B cell (primary cell): ENCODE data around the gene ZNF79. TPM values are rescaled to one million over a fixed set of nuclear protein-coding genes. Genes with fewer than 3 reads are reported as not detected.

Experiments
- ATAC-seq: fragments of 200-7000 bp; cut with Tn5 transposase; one replicate; pipeline ENCODE4 v1.10.0; 2021; ENCODE audit warnings: low read depth, mild to moderate bottlenecking, moderate number of reproducible peaks, moderate library complexity
- CTCF ChIA-PET: fragments of 350-600 bp; sonication (Branson Sonifier 250); formaldehyde crosslinking; loops from one replicate; lab custom pipeline; 2021; ENCODE audit warnings: antibody characterized with exemption, inconsistent platforms; lab: Charles Lee
- POLR2A ChIA-PET: fragments of 350-600 bp; sonication (Branson Sonifier 250); formaldehyde crosslinking; loops from one replicate; lab custom pipeline; 2021; ENCODE audit warnings: antibody characterized with exemption; lab: Charles Lee
- DNase-seq: peaks from one replicate; pipeline ENCODE4 v3.0.0; 2013
- H2AFZ ChIP-seq: 2 replicates; pipeline ENCODE4 v1.6.1; 2012; ENCODE audit warnings: mild to moderate bottlenecking, low read depth, low read length; ENCODE audit not compliant: insufficient read depth, poor library complexity, severe bottlenecking
- H3K27ac ChIP-seq, 2 donors: 1 replicate in 1 of 2; 2 replicates in 1 of 2; pipeline ENCODE4 v1.5.1; 2012 to 2013; ENCODE audit warnings: low read length in 2 of 2, mild to moderate bottlenecking in 2 of 2, moderate library complexity in 1 of 2
- H3K27me3 ChIP-seq, 4 experiments: fragments of 200-600 bp in 1 of 4; sonication (generic) in 1 of 4; replicated peaks in 1 of 4; 1 replicate in 2 of 4; 2 replicates in 2 of 4; pipeline versions ENCODE4 v1.6.1 to v1.7.0; 2013 to 2016; ENCODE audit warnings: low read length in 3 of 4, mild to moderate bottlenecking in 2 of 4, mixed read lengths in 1 of 4, moderate library complexity in 1 of 4; ENCODE audit not compliant: insufficient read depth in 4 of 4, control insufficient read depth in 3 of 4; ENCODE audit errors: control extremely low read depth in 1 of 4
- H3K36me3 ChIP-seq, 2 experiments: replicated peaks in 1 of 2; 1 replicate in 1 of 2; 2 replicates in 1 of 2; pipeline versions ENCODE4 v1.6.1 to v1.7.1; 2013; ENCODE audit warnings: low read length in 1 of 2; ENCODE audit not compliant: insufficient read depth in 2 of 2, control insufficient read depth in 1 of 2; ENCODE audit errors: control extremely low read depth in 1 of 2, extremely low read depth in 1 of 2
- H3K4me1 ChIP-seq, 2 donors: fragments of 200-600 bp in 1 of 2; sonication (generic) in 1 of 2; 1 replicate in 1 of 2; 2 replicates in 1 of 2; pipeline versions ENCODE4 v1.5.1 to v1.6.1; 2013 to 2017; ENCODE audit warnings: low read length in 2 of 2; ENCODE audit not compliant: control insufficient read depth in 2 of 2, insufficient read depth in 2 of 2
- H3K4me2 ChIP-seq: replicated peaks from 2 replicates; pipeline ENCODE3; 2012; ENCODE audit warnings: mild to moderate bottlenecking, low read depth, low read length; ENCODE audit not compliant: poor library complexity, severe bottlenecking
- H3K4me3 ChIP-seq, 5 experiments: fragments of 200-600 bp in 1 of 5; sonication (generic) in 1 of 5; 1 replicate in 3 of 5; 2 replicates in 2 of 5; pipeline versions ENCODE4 v1.5.1 to v1.7.0; 2011 to 2016; ENCODE audit warnings: low read length in 4 of 5, mild to moderate bottlenecking in 4 of 5, low read depth in 2 of 5, control low read depth in 1 of 5, moderate library complexity in 1 of 5; ENCODE audit not compliant: insufficient read depth in 1 of 5; ENCODE audit errors: control extremely low read depth in 1 of 5, extremely low read depth in 1 of 5
- H3K79me2 ChIP-seq: fragments of 200-600 bp; sonication (generic); one replicate; pipeline ENCODE4 v1.6.0; 2016; ENCODE audit warnings: low read length; ENCODE audit not compliant: control insufficient read depth, insufficient read depth
- H3K9ac ChIP-seq: fragments of 200-600 bp; sonication (generic); 2 replicates; pipeline ENCODE4 v1.6.1; 2017; ENCODE audit warnings: mild to moderate bottlenecking, low read length, moderate library complexity
- H3K9me3 ChIP-seq, 3 donors: one replicate each; pipeline versions ENCODE4 v1.6.1 to v1.7.1; 2013; ENCODE audit warnings: low read length in 2 of 3; ENCODE audit not compliant: control insufficient read depth in 2 of 3, insufficient read depth in 1 of 3; ENCODE audit errors: control extremely low read depth in 1 of 3
- H4K20me1 ChIP-seq: 2 replicates; pipeline ENCODE4 v1.6.0; 2012; ENCODE audit warnings: mild to moderate bottlenecking, low read length; ENCODE audit not compliant: insufficient read depth, control insufficient read depth, poor library complexity, severe bottlenecking
- H3K27ac Mint-ChIP-seq: one replicate; pipeline ENCODE4 v1.8.0; 2021; ENCODE audit warnings: mixed read lengths
- H3K27me3 Mint-ChIP-seq: one replicate; pipeline ENCODE4 v1.8.0; 2021; ENCODE audit warnings: mixed read lengths
- H3K4me1 Mint-ChIP-seq: one replicate; pipeline ENCODE4 v1.8.0; 2021; ENCODE audit warnings: mixed read lengths
- H3K4me3 Mint-ChIP-seq: one replicate; pipeline ENCODE4 v1.8.0; 2021; ENCODE audit warnings: mixed read lengths
- H3K9me3 Mint-ChIP-seq: one replicate; pipeline ENCODE4 v1.8.0; 2022; ENCODE audit warnings: mixed read lengths; ENCODE audit not compliant: insufficient read depth
- CTCF ChIP-seq: fragments of 200-600 bp; IDR thresholded peaks from one replicate; pipeline ENCODE4 v1.8.0; 2022; ENCODE audit warnings: antibody characterized with exemption, mild to moderate bottlenecking
- EZH2 ChIP-seq: IDR thresholded peaks from 2 replicates; pipeline ENCODE4 v1.6.1; 2012; ENCODE audit warnings: borderline replicate concordance, low read depth, mild to moderate bottlenecking, moderate library complexity, low read length; ENCODE audit not compliant: insufficient read depth, poor library complexity, severe bottlenecking
- WGBS: methylation state at CpG from one replicate; pipeline ENCODE4 v1.1.5; 2013; ENCODE audit warnings: missing lambda C conversion rate; ENCODE audit not compliant: insufficient coverage; 5-methylcytosine and 5-hydroxymethylcytosine counted together
- intact Hi-C: fragments of 100-400 bp; cut with micrococcal nuclease; formaldehyde crosslinking; loops from one replicate; pipeline ENCODE4 v1.10.0; 2022
- polyA plus RNA-seq: library from polyadenylated mRNA; depleted of rRNA; stranded (reverse); fragments of >200 nt; gene quantifications from 2 replicates; pipeline ENCODE4 v1.2.3, GENCODE V29; 2012
- total RNA-seq, 2 donors: library from RNA; stranded (reverse); fragments of 120-200 nt in 1 of 2; gene quantifications; 1 replicate in 1 of 2; 2 replicates in 1 of 2; pipeline versions ENCODE4 v1.2.3 to v1.2.4, GENCODE V29; 2013 to 2022

The ZNF79 gene
- total and polyA plus RNA-seq, 2 donors (not counting 1 experiment from before 2014, with no cell fraction given) = 4.8 to 16.1 TPM

- Histone ChIP-seq H4K20me1 (no peaks in the 10 kb centered on the region), H3K4me2 (no peak overlapping the region), H3K36me3 (peaks cover 0 to 32% of the 10 kb centered on the region in 2 experiments), H3K9ac (no peak overlapping the region), H3K79me2 (no peaks in the 10 kb centered on the region), H3K9me3 (no peaks in the 10 kb centered on the region), H3K27ac (no peak overlapping the region), H3K27me3 (no peaks in the 10 kb centered on the region), H3K4me3 (no peak overlapping the region), H2AFZ (no peak overlapping the region), H3K4me1 (no peaks in the 10 kb centered on the region)
- no peak for ATAC-seq
- ChIA-PET CTCF (no interaction called here), POLR2A (no interaction called here)
- peak; percentile 2 for DNase-seq
- intact Hi-C loops = no loop called here
- 90% methylated on average over 2 of the region's 5 CpGs for WGBS
- Mint-ChIP-seq H3K4me1 (no peaks in the 10 kb centered on the region), H3K4me3 (no peak overlapping the region), H3K27me3 (no peaks in the 10 kb centered on the region), H3K9me3 (no peaks in the 10 kb centered on the region), H3K27ac (no peak overlapping the region)
- TF ChIP-seq CTCF (no peak), EZH2 (no peak)
These were observed 50.4 kb downstream of the ZNF79 start for GRCh38 chr9:127474592-127474991.

- POLR2A ChIA-PET = no interaction called here
These were observed 55.4 kb downstream of the ZNF79 start for GRCh38 chr9:127479507-127480081.

More at GRCh38 chr9:127479507-127480081, 55.4 kb downstream of the ZNF79 start:
- Histone ChIP-seq H3K4me1 (no peaks in the 10 kb centered on the region), H3K27me3 (no peaks in the 10 kb centered on the region), H3K79me2 (no peaks in the 10 kb centered on the region), H2AFZ (no peak overlapping the region), H3K36me3 (peaks cover 0 to 41% of the 10 kb centered on the region in 2 experiments), H3K4me3 (no peak overlapping the region), H4K20me1 (no peaks in the 10 kb centered on the region), H3K4me2 (no peak overlapping the region), H3K9me3 (no peaks in the 10 kb centered on the region), H3K9ac (no peak overlapping the region), H3K27ac (no peak overlapping the region)
- no peaks in the 10 kb centered on the region for H3K9me3 Mint-ChIP-seq
- no peaks in the 10 kb centered on the region for H3K27me3 Mint-ChIP-seq
- TF ChIP-seq CTCF (no peak), EZH2 (no peak)
- intact Hi-C loops = no loop called here
- H3K4me1 Mint-ChIP-seq = no peaks in the 10 kb centered on the region
- no peak for DNase-seq
- no peak overlapping the region for H3K4me3 Mint-ChIP-seq
- CTCF ChIA-PET = no interaction called here
- WGBS = 97% methylated on average over 17 of the region's 17 CpGs
- no peak overlapping the region for H3K27ac Mint-ChIP-seq
- no peak for ATAC-seq
